ENCODE measurements around the gene SLC66A2.

SLC66A2 gene

DNA sequence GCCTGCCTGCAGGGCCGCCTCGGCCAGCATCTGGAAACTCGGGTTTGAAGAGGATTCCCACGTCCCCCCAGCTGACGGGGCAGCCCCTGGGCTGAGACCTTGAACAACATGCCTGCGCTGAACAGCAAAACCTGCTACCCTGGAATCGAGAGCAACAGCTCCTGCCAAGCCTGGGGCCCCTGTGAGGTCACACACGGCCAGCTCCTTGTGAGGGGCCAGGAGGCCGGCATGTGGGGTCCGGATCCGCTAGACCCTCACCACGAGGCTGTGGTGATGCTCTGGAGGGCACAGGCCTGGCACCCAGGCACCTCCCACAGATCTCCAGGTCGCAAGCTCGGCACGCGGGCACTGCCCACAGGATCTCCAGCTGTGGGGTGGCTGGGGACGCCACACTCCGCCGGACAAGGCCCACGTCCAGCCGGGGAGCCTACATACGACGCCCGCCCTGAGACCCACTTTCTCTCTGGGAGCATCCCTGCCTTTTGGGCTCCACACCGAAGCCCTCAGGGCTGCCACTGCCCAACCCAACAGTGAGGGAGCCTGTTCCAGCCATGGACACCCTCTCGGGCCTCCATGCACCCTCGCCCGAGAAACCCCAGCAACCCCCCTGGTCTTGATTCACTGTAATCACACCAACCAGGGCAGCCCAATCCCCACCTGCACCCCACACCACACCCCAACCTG lies 34.1 kb downstream of the SLC66A2 start:
- no peak for FAIRE-seq

DNA sequence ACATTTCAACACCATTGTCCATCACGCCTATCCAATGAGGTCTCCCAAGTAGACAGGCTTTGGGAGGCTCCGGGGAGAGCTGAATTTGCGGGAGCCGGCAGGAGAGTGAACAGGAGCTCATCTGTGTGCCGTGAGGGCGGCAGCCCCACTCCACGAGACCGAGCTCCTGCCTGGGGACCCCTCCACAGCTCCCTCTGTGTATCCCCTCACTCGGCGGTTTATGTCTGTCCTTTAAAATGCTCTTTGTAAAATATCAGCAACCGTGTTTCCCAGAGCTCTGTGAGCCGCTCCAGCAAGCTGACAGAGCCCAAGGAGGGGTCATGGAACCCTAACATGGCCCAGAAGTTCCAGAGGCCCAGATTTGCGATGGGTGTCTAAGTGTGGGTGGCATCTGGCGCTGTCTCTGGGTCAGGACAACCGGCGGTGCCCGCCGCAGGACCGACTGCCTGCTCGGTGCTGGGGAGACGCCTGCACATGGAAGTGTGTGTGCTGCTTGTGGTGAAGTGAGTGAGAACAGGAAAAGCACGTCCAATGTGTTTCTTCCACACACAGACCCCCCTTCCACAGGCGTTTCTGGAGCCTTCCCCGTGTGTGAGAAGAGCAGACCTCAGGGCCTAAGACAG lies 34.8 kb downstream of the SLC66A2 start:
- no peak for FAIRE-seq

DNA sequence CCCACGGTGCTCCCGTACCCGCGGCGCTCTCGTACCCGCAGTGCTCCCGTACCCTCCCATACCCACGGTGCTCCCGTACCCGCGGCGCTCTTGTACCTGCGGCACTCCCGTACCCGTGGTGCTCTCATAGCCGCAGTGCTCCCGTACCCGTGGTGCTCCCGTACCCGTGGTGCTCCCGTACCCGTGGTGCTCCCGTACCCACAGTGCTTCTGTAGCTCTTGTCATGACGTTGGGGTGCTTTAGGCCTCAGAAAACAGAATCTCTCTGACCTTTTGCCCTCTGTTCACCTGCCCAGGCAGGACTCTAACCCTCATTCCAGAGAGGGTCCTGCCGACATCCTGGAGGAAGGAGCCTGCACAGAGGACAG lies 35.3 kb downstream of the SLC66A2 start:
- FAIRE-seq = no peak

DNA sequence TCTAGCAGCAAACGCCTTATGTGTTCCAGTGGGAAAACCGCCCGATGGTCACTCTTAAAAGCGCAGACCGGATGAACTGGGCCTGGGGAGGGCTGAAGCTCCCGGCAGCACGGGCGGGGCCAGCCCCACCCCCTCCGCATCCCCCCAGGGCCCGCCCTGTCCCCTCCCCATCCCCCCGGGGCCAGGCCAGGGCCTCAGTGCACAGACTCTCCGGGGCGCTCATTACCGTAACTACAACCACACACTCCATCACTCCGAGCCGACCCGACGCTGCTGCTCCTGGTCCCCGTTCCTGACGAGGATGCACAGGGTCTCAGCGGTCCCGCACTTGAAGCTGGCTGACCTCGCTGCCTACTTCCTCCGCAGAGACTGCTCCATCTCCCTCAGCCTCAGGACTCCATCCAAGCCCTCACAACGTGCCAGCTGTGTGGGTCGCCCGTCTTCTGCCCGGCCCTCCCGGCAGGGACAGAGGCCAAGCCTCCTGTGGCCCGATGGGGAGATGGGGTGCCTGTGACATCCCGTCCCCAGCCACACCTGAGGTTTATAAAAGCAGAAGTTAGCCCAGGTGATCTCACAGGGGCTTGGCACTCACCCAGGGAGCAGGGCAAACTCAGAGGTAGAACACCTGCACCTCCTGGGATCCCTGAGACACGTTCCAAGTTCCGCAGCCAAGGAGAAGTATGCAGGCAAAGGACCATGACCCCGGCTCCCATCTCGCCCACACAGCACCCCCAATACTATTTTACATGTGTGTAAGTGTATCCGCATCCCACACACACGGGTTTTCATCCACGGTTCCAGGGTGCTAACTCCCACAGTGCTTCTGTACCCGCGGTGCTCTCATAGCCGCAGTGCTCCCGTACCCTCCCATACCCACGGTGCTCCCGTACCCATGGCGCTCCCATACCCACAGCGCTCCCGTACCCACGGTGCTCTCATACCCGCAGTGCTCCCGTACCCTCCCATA lies 36.0 kb downstream of the SLC66A2 start:
- FAIRE-seq = no peak

DNA sequence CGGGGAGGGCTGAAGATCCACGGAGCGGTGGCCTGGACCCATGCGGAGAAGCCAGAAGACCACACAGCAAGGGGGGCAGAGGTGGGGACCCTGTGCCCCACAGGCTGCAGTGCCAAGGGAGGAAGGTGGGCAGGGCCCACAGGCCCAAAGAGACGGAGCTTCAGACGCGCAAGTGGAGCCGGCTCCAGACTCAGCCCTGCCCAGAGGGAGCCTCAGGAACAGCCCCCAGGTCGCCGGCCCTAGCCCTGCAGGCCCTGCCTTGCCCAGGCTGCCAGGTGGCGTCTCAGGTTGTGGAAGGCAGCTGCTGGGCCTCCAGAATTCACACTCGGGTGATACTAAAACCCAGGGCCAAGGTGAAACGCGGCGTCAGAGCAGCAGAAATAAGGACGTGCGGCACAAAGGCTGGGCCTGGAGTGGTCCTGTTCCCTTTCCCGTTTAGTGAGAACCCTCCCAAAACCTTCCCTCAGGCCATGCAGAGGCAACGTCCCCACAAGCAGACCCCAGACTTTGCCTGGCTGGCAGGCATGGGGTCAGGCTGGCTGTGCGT lies 36.8 kb downstream of the SLC66A2 start:
- FAIRE-seq = no peak

DNA sequence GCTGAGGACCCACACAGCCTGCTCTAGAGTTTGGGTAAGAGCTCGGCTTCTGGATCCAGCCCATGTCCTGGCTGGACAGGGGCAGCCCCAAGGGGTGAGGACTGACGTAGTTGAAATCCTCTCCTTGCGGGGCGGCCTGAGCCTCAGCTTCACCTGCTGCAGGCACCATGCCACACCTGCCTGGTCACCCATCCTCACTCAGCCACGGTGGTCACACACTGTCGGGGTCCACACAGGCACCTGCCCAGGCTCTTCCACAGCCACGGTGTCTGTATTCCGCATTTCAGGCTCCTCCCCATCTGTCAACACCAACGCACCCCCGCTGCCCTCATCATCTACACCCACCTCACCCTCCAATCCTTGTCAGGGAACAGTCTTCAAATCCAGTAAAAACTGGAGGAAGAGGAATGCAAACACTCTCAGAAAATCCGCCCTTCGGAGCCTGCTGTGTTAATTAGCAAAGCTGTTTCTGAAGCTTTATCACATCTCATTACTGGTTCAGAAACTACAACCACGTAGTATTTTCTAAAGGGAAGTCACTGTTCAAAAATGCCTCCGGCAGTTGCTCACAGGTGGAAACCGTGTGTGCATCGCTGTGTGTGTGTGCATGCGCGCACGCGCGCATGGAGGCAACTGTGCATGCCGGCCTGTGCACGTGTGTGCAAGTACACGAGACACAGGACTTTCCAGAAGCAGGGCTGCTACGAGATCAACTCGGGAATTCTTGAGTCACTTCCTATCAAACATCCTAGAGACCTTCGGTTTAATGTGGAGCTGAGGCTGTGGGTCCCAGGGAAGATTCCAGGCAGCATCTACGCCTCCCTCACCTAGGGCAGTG lies 38.2 kb downstream of the SLC66A2 start:
- FAIRE-seq = no peak

DNA sequence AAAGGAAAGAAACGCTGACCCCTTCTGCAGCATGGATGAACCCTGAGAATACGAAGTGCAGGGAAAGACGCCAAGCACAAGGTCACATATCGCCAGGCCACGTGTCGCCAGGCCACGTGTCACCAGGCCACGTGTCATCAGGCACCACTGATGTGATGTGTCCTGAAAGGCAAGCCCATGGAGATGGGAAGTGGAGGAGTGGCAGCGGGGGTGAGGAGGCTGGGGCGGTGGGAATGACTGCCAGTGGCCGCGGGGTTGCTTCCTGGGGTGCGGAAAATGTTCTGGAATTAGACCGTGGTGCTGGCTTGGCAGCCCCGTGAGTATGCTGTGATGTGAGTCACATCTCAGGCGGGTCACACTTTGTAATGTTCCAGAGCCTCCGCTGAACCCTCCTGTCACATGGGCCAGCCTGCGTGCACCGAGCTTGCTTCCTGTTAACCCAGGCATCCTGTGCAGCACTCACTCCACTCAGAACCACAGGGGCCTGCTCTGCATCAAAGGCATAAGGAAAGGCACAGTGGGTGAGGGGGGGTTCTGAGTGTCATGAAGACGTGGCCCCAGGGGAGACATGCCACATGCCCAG lies 39.0 kb downstream of the SLC66A2 start:
- no peak for FAIRE-seq

DNA sequence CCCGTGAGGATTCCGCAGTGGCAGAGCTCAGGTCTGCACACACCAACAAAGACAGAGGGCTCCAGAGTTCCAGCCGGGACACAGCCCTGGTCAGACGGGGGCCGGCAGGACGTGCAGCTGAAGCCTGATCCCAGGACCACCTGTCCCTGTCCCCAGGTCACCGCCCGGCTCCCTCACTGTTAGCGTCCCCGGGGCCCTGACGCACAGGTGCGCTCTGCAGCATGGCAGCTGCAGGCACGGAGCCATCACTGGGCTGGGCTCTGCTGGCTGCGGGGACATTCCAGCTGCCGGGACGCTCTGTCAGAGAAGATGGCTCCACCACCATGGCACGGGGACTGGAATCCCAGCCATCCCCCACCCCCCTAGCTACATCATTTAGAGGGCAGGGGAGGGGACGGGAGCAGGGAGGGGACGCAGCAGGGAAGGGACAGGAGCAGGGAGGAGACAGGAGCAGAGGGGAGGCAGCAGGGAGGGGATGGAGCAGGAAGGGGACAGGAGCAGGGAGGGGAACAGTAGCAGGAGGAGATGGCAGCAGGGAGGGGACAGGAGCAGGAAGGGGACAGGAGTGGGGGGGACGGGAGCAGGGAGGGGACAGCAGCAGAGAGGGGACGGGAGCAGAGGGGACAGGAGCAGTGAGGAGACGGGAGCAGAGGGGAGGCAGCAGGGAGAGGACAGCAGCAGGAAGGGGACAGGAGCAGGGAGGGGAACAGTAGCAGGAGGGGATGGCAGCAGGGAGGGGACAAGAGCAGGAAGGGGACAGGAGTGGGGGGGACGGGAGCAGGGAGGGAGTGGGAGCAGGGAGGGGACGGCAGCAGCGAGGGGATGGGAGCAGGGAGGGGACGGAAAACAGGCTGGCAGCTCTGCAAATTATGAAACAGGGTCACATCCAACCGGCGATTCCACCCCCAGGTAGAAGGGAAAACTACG lies 39.8 kb downstream of the SLC66A2 start:
- FAIRE-seq = no peak

DNA sequence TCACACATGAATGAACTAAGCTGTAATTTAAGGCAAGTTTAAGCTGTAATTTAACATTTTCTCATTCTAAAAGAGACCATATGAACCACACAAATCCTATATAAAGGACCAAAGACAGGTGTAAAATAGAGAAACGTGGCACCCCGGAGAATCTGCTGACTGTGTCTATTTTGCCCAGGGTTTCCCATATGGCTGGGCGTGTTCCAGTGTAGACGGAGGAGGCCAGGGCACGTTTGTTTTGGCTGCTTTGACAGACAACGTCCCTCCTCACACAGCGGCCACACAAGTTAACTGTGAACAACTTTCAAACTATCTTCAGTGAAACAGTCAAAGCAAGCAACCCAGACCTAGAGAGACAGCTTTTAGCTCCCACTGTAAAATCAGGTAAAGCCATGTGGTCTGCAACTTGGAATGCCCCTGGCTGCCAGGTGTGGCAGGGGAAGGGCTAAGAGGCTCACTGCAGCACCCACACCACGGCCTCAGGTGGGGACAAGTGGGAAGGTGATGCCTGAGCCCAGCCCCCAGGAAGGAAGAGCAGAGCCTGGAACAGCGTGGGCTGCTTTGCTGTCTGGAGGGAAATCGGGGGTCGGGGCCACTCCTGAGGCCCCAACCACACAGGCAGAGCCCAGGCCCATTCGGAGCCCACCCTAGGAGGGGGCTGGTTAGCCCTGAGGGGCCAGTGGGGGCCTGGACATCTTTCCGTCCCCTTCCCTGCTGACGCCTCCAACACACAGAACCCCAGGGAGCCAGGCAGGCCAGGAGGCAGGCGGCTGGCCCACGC lies 40.7 kb downstream of the SLC66A2 start:
- no peak for FAIRE-seq

DNA sequence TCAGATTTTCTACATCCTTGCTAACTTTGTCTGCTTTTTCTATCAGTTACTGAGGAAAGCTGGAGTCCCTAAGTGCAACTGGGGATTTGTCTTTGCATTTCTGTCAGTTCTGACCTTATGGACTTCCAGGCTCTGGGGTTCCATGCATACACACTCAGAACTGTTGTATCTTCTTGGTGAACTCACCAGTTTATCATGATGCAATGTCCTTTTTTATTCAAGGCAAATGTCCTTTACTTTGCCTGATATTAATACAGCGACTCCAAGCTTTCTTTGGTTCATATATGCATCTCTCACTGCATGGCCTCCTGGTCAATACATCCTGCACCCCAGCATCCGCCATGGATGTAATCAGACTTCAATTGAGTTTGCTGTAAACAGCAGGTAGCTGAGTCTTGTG lies 44.7 kb downstream of the SLC66A2 start:
- FAIRE-seq = no peak

DNA sequence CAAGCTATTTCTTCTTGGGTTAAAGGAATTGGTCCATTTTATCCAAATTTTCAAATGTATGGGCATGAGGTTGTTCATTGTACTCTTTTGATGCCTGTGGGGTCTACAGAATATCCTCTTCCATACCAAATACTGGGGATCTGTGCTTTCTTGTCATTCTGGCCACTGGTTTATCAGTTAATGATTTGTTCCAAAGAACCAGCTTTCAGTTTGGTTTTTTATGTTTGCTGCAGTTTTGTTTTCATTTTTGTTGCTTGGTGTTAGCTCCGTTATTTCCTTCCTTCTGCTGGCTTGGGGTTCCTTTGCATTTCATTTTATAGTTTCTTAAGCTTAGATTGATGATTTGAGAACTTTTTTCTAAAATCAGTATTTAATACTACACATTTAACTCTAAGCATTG lies 45.5 kb downstream of the SLC66A2 start:
- no peak for FAIRE-seq

DNA sequence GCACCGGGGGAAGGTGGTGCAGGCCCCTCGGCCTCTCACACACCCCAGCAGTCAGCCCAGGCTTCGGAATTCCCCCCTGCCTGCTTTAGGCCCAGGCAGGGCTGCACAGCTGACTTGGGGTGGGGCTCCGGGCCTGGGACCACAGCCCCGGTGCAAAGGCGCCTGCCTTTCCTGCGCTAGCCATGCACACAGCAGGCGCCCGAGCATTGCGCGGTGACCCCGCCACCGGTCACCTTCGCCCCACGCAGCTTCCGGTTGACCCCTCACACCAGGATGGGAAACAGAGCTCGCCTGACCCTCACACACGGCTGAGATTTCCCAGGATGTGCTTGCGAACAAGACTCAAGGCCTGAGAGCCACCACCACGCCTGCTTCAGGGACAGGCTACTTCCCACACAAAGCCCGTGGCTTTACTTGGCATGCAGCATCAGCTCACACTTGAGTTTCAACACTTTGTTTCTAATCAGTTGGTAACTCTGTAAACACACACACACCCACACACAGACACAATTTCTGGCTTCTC lies 46.0 kb downstream of the SLC66A2 start:
- no peak for FAIRE-seq

DNA sequence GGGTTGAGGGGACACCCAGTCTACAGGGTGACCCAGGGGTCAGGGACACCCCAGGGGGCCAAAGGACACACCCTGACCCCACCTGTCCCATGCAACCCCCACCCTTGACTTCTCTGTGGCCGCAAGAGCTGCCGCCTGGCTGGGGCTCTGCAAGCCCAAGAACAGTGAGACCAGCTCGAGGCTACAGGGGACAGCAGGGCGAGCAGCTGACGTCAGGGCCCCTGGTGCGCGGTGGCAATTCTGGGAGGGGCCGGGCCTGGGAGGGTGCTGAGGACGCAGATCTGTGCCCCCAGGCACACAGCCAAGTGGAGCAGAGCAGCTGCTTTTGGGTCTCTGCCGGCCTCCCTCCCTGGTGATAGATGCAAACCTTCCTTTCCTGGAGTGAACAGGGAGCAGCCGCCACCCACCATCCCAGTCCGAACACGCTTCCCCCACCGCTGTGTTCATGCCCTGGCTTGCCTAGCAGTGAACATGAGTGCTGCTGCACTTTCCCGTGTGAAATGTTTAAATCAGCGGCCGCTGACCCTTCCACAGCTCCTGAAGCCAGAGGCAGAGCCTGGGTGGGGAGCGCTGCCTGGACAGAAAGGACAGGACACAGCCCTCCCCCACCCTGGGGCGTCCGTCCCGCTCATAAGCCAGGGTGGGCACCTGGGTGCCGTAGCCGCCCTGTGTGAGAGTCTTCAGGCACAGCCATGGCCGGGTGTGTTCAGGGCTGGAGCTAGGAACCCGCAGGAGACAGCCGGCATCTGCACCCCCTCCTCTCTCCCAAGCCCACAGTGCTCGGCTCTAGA lies 46.9 kb downstream of the SLC66A2 start:
- no peak for FAIRE-seq

DNA sequence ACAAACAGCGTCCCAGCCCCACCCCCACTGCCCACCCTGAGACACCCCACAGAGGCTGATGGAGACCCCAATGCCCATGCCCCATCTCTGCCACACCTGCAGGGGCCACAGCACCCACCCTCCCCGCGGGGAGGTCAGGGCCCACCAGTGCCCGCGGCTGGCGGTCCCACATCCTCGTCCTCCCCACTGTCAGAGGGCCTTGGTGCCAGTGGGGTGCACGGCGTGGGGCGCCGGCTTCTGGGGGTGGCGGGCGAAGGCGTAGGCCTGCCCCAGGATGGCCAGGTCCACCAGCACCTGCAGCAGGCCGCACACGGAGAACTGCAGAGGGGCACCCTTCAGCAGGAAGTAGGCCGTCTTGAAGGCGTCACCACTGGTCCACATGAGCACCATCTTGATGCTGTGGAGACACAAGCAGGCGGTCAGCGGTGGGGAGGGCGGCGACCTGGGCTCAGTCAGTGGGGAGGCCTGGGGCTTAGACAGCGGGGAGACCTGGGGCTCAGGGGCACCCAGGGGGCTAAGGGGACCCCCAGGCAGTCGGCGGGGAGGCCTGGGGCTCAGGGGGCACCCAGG lies 47.6 kb downstream of the SLC66A2 start:
- FAIRE-seq = no peak

DNA sequence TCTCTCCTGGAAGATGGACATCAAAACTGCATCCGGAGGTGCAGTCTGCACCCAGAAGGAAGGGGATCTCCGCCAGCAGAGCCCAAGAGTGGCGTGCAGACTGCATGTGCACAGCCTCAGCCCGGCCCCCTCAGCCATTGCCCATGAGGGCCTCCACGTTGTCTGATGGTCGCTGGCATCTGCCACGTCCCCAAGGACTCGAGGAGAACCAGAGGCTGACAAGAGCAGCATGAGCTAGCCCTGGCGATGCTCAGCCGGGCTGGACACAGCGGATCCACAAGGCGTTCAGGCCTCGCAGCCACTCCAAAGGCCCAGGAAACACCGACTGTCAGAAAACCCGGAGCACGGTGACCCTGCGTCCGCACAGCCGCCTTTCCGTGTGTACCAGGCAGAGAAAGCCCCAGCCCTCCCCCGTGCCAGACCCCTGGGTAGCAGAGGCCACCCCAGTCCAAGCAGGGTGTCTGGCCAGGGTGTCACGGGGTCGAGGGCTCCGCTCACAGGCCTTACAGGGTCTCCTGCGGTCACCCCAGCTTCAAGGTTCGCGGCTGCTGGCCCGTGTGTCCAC lies 48.3 kb downstream of the SLC66A2 start:
- FAIRE-seq = no peak

DNA sequence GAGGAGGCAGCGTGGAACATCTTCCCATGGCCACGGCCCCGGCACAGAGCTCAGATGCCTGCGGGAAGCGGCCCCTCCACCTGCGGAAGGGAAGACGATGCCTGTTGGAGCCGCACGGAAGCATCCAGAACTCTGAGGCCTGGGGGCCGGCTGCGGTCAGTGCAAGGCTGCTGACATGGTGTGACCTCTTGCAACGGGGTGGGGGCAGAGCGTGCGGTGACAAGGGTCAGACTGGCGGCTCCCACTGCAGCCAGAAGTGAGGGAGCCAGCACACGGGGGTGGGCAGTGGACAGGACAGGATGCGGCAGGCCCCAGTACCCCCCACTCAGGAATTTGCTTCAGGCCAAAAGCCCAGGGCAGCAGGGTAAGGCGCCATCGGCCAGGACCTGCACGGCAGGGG lies 48.8 kb downstream of the SLC66A2 start:
- FAIRE-seq = no peak

DNA sequence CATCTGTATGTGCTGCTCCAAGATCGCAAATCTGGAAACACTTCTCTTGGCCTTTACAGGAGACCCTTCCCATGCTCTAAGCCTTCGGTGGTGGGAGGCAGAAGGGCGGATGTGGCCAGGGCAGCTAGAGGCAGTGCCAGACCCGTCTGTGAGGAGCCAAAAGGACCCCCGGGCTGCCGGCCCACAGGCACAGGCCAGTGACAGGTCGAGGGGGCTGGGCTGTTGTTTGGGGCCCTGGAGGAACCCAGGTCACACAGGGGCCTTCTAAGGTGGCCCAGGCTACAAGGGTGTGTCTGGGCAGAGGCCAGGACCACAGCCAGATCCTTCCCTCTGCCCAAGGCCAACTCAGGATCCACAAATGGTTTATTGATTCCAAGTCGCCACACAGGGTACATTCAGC lies 49.4 kb downstream of the SLC66A2 start:
- no peak for FAIRE-seq

DNA sequence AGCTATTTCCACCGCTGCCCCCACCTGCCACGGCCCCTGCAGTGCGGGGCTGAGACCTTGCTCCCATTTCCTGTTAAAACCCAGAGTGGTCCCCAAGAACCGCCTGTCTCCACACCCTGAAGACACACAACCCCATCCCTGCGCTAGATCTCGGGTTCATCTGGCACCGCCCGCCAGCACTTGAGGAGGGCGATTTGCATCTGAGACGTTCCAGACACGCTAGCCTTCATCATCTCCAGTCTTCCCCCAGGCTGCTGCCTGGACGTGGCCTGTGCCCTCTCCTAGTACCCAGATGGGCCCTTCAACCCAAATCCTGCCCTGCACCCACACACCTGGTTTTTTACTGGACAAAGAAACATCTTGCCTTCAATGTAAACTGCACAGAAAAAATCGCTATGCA lies 49.8 kb downstream of the SLC66A2 start:
- no peak for FAIRE-seq

All from islet of Langerhans (tissue), 1 donor.